ENCODE measurements around the gene GORASP1.

DNA sequence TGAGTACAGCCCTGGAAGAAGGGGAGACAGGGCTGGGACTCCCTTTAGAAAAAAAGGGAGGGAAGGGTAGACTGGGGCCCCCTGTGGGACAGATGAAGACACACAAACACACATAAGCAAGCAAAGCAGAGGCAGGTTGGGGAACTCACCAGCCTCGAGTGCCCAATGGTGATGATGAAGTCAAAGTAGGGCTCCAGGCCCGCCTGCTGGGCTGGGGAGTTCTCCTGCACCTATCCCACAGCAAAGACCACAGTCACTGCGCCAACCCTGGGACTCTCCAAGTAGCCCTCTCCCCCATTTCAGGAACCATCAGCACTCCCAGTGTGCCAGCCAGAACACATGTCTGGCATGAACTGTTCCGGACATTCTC is 4.1 kb downstream of the GORASP1 start:
- TF ChIP-seq, protein P1, sequence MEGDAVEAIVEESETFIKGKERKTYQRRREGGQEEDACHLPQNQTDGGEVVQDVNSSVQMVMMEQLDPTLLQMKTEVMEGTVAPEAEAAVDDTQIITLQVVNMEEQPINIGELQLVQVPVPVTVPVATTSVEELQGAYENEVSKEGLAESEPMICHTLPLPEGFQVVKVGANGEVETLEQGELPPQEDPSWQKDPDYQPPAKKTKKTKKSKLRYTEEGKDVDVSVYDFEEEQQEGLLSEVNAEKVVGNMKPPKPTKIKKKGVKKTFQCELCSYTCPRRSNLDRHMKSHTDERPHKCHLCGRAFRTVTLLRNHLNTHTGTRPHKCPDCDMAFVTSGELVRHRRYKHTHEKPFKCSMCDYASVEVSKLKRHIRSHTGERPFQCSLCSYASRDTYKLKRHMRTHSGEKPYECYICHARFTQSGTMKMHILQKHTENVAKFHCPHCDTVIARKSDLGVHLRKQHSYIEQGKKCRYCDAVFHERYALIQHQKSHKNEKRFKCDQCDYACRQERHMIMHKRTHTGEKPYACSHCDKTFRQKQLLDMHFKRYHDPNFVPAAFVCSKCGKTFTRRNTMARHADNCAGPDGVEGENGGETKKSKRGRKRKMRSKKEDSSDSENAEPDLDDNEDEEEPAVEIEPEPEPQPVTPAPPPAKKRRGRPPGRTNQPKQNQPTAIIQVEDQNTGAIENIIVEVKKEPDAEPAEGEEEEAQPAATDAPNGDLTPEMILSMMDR (IDR thresholded peaks at IDR 0.05; ENCODE audit: poor library complexity, severe bottlenecking), result no peak
- TF ChIP-seq POLR2AphosphoS5 (IDR thresholded peaks at IDR 0.05) (no peak), EZH2 (IDR thresholded peaks at IDR 0.05; ENCODE audit: borderline replicate concordance, insufficient read depth, low read length, poor library complexity, severe bottlenecking) (no peak), SMC3 (conservative IDR thresholded peaks at IDR 0.05; ENCODE audit: poor library complexity) (no peak), EP300 (conservative IDR thresholded peaks at IDR 0.05; ENCODE audit: poor library complexity, severe bottlenecking) (no peak), TAF1 (IDR thresholded peaks at IDR 0.05; ENCODE audit: low read depth) (no peak), MXI1 (conservative IDR thresholded peaks at IDR 0.05; ENCODE audit: poor library complexity, severe bottlenecking) (no peak)
- TF ChIP-seq, protein P2, sequence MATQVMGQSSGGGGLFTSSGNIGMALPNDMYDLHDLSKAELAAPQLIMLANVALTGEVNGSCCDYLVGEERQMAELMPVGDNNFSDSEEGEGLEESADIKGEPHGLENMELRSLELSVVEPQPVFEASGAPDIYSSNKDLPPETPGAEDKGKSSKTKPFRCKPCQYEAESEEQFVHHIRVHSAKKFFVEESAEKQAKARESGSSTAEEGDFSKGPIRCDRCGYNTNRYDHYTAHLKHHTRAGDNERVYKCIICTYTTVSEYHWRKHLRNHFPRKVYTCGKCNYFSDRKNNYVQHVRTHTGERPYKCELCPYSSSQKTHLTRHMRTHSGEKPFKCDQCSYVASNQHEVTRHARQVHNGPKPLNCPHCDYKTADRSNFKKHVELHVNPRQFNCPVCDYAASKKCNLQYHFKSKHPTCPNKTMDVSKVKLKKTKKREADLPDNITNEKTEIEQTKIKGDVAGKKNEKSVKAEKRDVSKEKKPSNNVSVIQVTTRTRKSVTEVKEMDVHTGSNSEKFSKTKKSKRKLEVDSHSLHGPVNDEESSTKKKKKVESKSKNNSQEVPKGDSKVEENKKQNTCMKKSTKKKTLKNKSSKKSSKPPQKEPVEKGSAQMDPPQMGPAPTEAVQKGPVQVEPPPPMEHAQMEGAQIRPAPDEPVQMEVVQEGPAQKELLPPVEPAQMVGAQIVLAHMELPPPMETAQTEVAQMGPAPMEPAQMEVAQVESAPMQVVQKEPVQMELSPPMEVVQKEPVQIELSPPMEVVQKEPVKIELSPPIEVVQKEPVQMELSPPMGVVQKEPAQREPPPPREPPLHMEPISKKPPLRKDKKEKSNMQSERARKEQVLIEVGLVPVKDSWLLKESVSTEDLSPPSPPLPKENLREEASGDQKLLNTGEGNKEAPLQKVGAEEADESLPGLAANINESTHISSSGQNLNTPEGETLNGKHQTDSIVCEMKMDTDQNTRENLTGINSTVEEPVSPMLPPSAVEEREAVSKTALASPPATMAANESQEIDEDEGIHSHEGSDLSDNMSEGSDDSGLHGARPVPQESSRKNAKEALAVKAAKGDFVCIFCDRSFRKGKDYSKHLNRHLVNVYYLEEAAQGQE (IDR thresholded peaks at IDR 0.05; ENCODE audit: borderline replicate concordance), result no peak
